GM12865 (cell line): ENCODE measurements around the gene ST6GALNAC3.

Source experiments
- DNase-seq: peaks from one replicate; pipeline ENCODE4 v3.0.0; 2010; ENCODE audit warnings: low read depth
- H3K4me3 ChIP-seq: 2 replicates; pipeline ENCODE4 v1.5.1; 2011; ENCODE audit warnings: mild to moderate bottlenecking, low read depth, low read length, control low read depth
- CTCF ChIP-seq: IDR thresholded peaks from 2 replicates; pipeline ENCODE4 v1.5.1; 2011; ENCODE audit warnings: low read length, control low read depth, low read depth, inconsistent platforms; ENCODE audit not compliant: insufficient read depth; ENCODE audit errors: missing control alignments

Gene ST6GALNAC3

DNA sequence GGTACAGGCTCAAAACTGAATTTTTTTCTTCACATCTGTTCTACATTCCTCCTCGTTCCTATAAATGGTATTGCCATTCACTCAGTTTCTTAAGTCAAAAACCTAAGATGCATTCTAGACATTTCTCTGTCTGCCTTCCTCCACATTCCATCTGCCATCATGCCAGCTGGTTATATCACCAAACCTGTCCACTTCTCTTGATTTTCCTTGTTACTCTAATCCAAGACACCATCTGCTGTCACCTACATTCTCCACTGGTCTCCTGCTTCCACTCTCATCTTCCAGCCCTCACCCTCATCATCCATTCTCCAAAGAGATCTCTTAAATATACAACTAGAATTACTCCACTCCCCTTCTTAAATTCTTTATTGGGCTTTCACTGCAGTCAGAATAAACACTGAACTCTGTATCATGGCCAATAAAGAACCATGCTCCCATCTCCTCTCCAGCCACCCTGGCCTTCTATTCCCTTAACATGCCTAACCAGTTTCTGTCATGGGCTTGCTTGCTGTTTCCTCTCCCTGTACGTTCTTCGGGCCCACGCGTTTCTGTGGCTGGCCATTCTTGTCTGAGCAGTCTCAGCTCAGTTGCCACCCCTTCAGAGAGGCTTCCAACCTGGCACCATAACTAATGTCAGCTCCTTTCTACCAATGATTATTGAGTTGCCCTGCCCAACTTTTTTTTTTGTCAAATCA, 278.3 kb downstream of the ST6GALNAC3 start:
- DNase-seq, result no peak
- TF ChIP-seq CTCF, result no peak

GRCh38 chr1:76354236-76354635, 279.7 kb downstream of the ST6GALNAC3 start:
- no peak for DNase-seq
- H3K4me3 ChIP-seq, result no peak overlapping the region
- no peak for TF ChIP-seq CTCF

More for the DNA sequence above, 278.3 kb downstream of the ST6GALNAC3 start:
- H3K4me3 ChIP-seq, result no peak overlapping the region

DNA sequence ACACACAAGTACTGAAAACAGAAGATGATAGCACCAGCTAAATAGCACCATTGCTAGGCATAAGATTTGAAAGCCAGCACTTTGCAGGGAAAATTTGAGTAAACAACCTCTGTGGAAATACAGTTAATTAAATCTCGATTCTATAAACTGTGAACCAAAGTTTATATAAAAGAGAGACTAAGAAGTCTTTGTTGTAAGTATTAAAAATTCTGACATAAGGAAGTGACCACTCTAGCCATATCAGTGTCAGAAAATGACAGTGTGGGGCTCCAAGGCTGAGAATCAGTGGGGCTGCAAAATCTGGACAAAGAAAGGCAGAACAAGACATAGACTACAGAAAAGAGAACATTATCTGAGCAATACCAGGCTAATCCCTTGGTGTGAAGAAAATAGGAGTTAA, 292.2 kb downstream of the ST6GALNAC3 start:
- no peak for TF ChIP-seq CTCF
- DNase-seq, result no peak
- no peak overlapping the region for H3K4me3 ChIP-seq

DNA sequence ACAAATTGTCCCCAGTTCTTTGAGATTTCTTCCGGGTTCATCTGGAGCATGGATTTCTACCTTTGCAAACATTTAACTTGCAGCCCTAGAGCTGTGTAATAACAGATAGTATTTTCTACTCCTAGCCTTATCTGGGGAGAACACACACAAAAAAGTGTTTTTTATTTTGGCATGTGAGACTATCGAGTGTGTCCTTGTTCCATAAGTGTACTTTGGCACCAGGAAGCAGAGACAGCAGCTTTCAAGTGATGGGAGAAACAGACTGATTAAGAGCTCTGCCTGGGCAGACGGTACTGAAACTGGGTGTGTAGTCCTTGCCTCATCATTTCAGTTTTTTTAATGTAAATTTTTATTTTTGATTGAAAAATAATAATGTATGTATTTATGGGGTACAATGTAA, 297.4 kb downstream of the ST6GALNAC3 start:
- DNase-seq, result no peak
- TF ChIP-seq CTCF, result no peak
- H3K4me3 ChIP-seq, result no peak overlapping the region

- H3K4me3 ChIP-seq, result no peak overlapping the region
- TF ChIP-seq CTCF, result no peak
- no peak for DNase-seq
Observed at GRCh38 chr1:76374086-76374485, 299.5 kb downstream of the ST6GALNAC3 start.

DNA sequence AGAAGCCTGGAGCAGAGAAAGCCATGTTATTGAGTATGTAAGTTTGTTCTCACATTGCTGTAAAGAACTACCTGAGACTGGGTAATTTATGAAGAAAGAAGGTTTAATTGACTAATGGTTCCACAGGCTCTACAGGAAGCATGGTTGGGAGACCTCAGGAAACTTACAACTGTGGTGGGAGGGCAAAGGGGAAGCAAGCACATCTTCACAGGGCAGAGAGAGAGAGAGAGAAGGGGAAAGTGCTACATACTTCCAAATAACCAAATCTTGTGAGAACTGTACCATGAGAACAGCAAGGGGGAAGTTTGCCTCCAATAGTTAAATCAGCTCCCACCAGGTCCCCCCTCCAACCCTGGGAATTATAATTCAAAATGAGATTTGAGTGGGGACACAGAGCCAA, 302.7 kb downstream of the ST6GALNAC3 start:
- no peak for TF ChIP-seq CTCF
- DNase-seq, result no peak
- no peak overlapping the region for H3K4me3 ChIP-seq

GRCh38 chr1:76379506-76379905, 305.0 kb downstream of the ST6GALNAC3 start:
- TF ChIP-seq CTCF, result no peak
- no peak for DNase-seq
- no peak overlapping the region for H3K4me3 ChIP-seq
